KMS-11 (cell line): Measurements from ENCODE around the gene PRDM16.

ENCODE experiments used
- H2AFZ ChIP-seq: fragments of 200-600 bp; sonication (generic); 2 replicates; pipeline ENCODE4 v1.6.1; 2016; ENCODE audit warnings: antibody characterized with exemption, mixed run types, low read depth
- H3K27ac ChIP-seq: fragments of 200-600 bp; sonication (generic); 2 replicates; pipeline ENCODE4 v1.6.1; 2016; ENCODE audit warnings: mild to moderate bottlenecking, mixed run types
- H3K27me3 ChIP-seq: fragments of 200-600 bp; sonication (generic); 2 replicates; pipeline ENCODE4 v1.6.1; 2017; ENCODE audit warnings: mild to moderate bottlenecking, low read depth, mixed run types, moderate library complexity; ENCODE audit not compliant: insufficient read depth
- H3K36me3 ChIP-seq: fragments of 200-600 bp; sonication (generic); 2 replicates; pipeline ENCODE4 v1.6.1; 2017; ENCODE audit warnings: mild to moderate bottlenecking, mixed run types; ENCODE audit not compliant: insufficient read depth
- H3K4me1 ChIP-seq: fragments of 200-600 bp; sonication (generic); 2 replicates; pipeline ENCODE4 v1.6.1; 2016; ENCODE audit warnings: mild to moderate bottlenecking, low read depth, mixed run types; ENCODE audit not compliant: poor library complexity, severe bottlenecking
- H3K4me2 ChIP-seq: fragments of 200-600 bp; sonication (generic); 2 replicates; pipeline ENCODE4 v1.7.0; 2016; ENCODE audit warnings: mild to moderate bottlenecking, mixed run types
- H3K4me3 ChIP-seq: fragments of 200-600 bp; sonication (generic); IDR thresholded peaks from 2 replicates; pipeline ENCODE4 v1.6.1; 2017; ENCODE audit warnings: low read depth, low read length, mixed read lengths; ENCODE audit not compliant: insufficient read depth
- H3K79me2 ChIP-seq: fragments of 200-600 bp; sonication (generic); 2 replicates; pipeline ENCODE4 v1.6.1; 2016; ENCODE audit warnings: low read depth, mixed run types; ENCODE audit not compliant: insufficient read depth
- H3K9ac ChIP-seq: fragments of 200-600 bp; sonication (generic); 2 replicates; pipeline ENCODE4 v1.6.1; 2016; ENCODE audit warnings: mild to moderate bottlenecking, mixed run types
- H4K20me1 ChIP-seq: fragments of 200-600 bp; sonication (generic); 2 replicates; pipeline ENCODE4 v1.6.1; 2016; ENCODE audit warnings: mild to moderate bottlenecking, mixed run types; ENCODE audit not compliant: insufficient read depth
- TF ChIP-seq, protein P1 (sequence below): fragments of 200-600 bp; sonication (generic); conservative IDR thresholded peaks from 2 replicates; pipeline ENCODE4 v1.6.1; 2017; ENCODE audit warnings: low read depth, mild to moderate bottlenecking, antibody characterized with exemption, low read length, moderate library complexity, mixed read lengths

The PRDM16 gene

DNA sequence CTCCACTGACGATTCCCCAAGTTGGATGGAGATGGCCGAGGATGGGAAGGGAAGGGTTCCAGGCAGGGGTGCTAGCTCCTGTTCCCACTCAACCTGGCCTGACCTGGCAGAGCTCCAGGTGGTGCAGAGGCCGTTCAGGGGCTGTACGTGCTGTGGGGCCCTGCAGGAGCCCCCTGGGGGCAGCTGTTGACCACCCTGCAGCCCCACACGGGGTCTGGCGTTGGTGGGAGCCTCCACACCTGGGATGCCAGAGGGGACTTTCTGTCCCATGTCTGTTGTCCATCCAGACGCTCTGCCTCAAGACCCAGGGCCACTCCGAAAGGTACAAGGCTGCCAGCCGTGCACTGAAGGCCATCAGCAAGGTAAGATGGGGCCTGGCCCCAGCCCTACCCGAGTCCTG is 405.4 kb downstream of the PRDM16 start:
- Histone ChIP-seq H4K20me1 (no peaks in the 10 kb centered on the region), H3K27ac (no peak overlapping the region), H3K9ac (no peak overlapping the region), H3K79me2 (no peaks in the 10 kb centered on the region), H3K36me3 (no peaks in the 10 kb centered on the region), H3K4me3 (no peak overlapping the region), H2AFZ (no peak overlapping the region), H3K4me1 (no peaks in the 10 kb centered on the region), H3K4me2 (no peak overlapping the region), H3K27me3 (peaks cover 38% of the 10 kb centered on the region)
- TF ChIP-seq, protein P1, sequence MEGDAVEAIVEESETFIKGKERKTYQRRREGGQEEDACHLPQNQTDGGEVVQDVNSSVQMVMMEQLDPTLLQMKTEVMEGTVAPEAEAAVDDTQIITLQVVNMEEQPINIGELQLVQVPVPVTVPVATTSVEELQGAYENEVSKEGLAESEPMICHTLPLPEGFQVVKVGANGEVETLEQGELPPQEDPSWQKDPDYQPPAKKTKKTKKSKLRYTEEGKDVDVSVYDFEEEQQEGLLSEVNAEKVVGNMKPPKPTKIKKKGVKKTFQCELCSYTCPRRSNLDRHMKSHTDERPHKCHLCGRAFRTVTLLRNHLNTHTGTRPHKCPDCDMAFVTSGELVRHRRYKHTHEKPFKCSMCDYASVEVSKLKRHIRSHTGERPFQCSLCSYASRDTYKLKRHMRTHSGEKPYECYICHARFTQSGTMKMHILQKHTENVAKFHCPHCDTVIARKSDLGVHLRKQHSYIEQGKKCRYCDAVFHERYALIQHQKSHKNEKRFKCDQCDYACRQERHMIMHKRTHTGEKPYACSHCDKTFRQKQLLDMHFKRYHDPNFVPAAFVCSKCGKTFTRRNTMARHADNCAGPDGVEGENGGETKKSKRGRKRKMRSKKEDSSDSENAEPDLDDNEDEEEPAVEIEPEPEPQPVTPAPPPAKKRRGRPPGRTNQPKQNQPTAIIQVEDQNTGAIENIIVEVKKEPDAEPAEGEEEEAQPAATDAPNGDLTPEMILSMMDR: no peak

- no peaks in the 10 kb centered on the region for H4K20me1 ChIP-seq
- no peak overlapping the region for H2AFZ ChIP-seq
- no peak overlapping the region for H3K4me2 ChIP-seq
- TF ChIP-seq, protein P1: no peak
- H3K36me3 ChIP-seq: no peaks in the 10 kb centered on the region
- H3K9ac ChIP-seq: no peak overlapping the region
- no peak overlapping the region for H3K4me3 ChIP-seq
- H3K4me1 ChIP-seq: no peaks in the 10 kb centered on the region
- H3K27ac ChIP-seq: no peak overlapping the region
- H3K27me3 ChIP-seq: peaks cover 45% of the 10 kb centered on the region
- H3K79me2 ChIP-seq: no peaks in the 10 kb centered on the region
Observed at GRCh38 chr1:3475839-3476573, 407.0 kb downstream of the PRDM16 start.

DNA sequence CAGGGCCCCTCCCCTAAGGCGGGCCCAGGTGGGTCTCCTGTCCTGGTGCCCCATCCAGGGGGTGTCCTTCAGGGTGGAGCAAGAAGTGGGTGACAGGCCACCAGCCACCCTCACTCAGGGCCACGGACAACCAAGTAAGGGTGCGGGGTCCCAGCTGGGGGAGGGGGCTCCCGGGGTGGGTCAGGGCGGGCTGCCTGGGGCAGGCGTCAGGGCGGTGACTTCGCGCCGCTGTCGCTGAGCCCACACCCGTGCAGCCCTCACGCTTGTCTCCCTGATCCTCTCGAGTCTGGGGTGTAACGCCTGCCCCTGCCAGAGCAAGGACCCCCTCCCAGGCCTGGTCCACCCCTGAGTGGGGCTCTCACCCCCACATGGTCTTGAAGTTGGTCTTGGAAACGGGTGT is 407.7 kb downstream of the PRDM16 start:
- Histone ChIP-seq H4K20me1 (no peaks in the 10 kb centered on the region), H3K27ac (no peak overlapping the region), H3K36me3 (no peaks in the 10 kb centered on the region), H3K4me1 (no peaks in the 10 kb centered on the region), H3K4me3 (no peak overlapping the region), H3K79me2 (no peaks in the 10 kb centered on the region), H2AFZ (no peak overlapping the region), H3K27me3 (peaks cover 47% of the 10 kb centered on the region), H3K4me2 (no peak overlapping the region), H3K9ac (no peak overlapping the region)
- TF ChIP-seq, protein P1: no peak

DNA sequence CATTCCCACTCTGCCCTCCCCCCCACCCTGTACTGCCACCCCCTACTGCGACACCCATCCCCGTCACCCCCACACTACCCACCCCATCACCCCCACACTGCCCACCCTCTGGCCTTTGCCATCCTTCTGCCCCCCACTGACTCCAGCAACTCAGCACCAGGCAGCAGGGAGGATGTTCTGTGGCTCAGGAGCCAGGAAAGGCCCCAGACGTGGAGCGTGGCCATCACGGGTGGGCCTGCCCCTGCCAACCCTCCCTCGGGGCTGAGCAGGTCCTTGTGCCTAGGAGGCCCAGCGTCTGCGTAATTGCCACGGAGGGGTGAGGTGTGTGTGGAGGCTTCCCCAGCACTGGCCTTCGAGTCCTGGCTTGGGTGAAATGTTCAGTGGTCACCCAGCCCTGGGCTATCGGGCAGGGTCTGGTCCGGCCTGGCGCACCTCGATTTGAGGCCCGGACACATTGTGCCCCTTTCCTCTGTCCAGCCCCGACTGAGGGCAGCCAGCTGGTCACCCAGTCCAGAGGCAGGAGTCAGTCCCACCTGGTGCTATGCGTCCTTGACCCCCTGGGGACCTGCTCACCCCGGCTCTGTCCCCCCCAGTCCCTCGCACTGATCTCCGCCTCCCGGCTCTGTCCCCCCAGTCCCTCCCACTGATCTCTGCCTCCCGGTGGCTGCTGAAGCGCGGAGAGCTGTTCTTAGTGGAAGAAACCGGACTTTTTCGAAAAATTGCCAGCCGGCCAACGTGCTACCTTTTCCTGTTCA is 408.4 kb downstream of the PRDM16 start:
- H3K27me3 ChIP-seq: peaks cover 42% of the 10 kb centered on the region
- H3K27ac ChIP-seq: no peak overlapping the region
- H3K4me2 ChIP-seq: no peak overlapping the region
- H3K4me3 ChIP-seq: no peak overlapping the region
- no peaks in the 10 kb centered on the region for H3K79me2 ChIP-seq
- H3K4me1 ChIP-seq: no peaks in the 10 kb centered on the region
- no peak overlapping the region for H2AFZ ChIP-seq
- no peak overlapping the region for H3K9ac ChIP-seq
- no peaks in the 10 kb centered on the region for H4K20me1 ChIP-seq
- no peaks in the 10 kb centered on the region for H3K36me3 ChIP-seq
- TF ChIP-seq, protein P1: no peak
